Thyroid gland (tissue), 4 donors: ENCODE results near the gene AQP5.

ENCODE experiments used
- POLR2A ChIP-seq, 2 donors: fragments of 450-650 bp; IDR thresholded peaks; one replicate each; pipeline ENCODE4 v1.6.1; 2017; ENCODE audit warnings: antibody characterized with exemption in 2 of 2, mild to moderate bottlenecking in 2 of 2, moderate library complexity in 1 of 2
- TF ChIP-seq, protein P1 (sequence below), 6 experiments: fragments of 200-600 bp in 3 of 6; fragments of 450-650 bp in 3 of 6; sonication (generic) in 3 of 6; IDR thresholded peaks; one replicate each; pipeline ENCODE4 v1.5.1; 2016 to 2019; ENCODE audit warnings: antibody characterized with exemption in 6 of 6, mild to moderate bottlenecking in 2 of 6, inconsistent platforms in 1 of 6, moderate library complexity in 1 of 6

DNA sequence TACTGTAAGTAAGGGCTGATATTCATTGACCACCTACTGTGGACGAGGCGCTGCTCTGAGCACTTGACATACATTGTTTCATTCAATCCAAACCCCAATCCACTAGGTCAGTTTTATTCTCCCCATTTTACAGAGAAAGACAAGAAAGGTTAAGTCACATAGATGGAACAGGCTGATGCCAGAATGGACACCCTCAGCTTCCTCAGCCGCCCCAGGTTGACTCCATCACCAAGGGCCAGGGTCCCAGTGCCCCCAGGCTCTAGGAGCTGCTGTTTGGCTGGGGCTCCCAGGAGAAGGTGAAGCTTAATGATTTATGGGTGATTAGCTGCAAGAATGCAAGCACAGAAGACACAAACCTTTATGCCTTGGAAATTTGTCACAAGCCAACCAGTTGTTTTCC, 11.8 kb upstream of the AQP5 start:
- TF ChIP-seq, protein P1, sequence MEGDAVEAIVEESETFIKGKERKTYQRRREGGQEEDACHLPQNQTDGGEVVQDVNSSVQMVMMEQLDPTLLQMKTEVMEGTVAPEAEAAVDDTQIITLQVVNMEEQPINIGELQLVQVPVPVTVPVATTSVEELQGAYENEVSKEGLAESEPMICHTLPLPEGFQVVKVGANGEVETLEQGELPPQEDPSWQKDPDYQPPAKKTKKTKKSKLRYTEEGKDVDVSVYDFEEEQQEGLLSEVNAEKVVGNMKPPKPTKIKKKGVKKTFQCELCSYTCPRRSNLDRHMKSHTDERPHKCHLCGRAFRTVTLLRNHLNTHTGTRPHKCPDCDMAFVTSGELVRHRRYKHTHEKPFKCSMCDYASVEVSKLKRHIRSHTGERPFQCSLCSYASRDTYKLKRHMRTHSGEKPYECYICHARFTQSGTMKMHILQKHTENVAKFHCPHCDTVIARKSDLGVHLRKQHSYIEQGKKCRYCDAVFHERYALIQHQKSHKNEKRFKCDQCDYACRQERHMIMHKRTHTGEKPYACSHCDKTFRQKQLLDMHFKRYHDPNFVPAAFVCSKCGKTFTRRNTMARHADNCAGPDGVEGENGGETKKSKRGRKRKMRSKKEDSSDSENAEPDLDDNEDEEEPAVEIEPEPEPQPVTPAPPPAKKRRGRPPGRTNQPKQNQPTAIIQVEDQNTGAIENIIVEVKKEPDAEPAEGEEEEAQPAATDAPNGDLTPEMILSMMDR (IDR thresholded peaks at IDR 0.05), result no peak
- TF ChIP-seq POLR2A (IDR thresholded peaks at IDR 0.05), result no peak
